Measurements from ENCODE around the gene EEF1A2.

DNA sequence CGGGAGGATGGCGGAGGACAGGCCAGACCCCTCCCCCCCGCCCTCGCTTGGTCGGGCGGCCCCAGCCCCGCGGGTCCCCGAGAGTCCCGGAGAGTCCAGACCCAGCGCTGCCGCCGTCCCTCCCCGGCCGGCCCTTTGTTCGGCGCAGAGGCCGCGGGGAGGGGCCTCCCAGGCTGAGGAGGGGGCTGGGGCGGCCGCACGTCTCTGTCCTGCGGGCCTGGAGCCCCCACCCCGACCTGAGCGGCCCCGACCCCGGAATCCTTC is 27.2 kb downstream of the EEF1A2 start:
- TF ChIP-seq CTCF (IDR thresholded peaks at IDR 0.05; ENCODE audit: insufficient read depth, low read depth, low read length): no peak
- no peak for TF ChIP-seq EZH2 (IDR thresholded peaks at IDR 0.05; ENCODE audit: insufficient read depth, low read length)

All from astrocyte (in vitro differentiated cells and primary cell).